ENCODE measurements around the gene NPEPPS.

Gene NPEPPS

DNA sequence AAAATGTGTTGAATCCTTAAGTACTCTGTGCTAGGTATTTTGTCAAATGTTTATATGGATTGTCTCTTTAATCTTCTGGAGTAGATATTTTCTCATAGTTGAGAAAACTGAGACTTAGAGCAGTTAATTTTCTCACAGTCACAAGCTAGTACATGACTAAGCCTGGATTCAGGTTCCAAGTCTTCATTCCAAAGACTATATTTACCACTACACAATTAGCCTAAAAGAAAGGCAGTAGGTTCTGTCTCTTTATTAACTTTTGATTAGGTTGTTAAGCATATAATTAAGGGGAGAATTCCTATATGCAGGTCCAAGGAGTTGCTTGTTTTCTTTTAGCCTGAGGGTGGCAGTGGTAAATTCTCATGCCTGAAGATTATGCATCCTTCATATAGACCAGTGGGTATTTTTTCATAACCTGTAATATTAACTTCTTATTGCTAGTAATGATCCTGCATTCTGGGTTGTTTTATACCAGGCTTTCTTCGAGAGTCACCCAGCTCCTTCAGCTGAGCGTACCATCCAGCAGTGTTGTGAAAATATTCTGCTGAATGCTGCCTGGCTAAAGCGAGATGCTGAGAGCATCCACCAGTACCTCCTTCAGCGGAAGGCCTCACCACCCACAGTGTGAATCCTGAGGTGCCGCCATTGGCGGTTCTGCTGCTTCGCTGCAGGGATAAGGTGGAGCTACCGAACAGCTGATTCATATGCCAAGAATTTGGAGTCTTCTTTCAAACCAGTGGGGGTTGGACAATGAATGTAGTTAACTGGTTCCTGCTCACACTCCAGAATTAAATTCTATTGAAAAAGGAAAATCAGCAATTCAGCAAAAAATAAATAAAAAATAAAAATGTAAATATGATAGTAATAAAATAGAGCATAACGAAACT lies 90.6 kb downstream of the NPEPPS start (continued):
- TF ChIP-seq, protein P1, sequence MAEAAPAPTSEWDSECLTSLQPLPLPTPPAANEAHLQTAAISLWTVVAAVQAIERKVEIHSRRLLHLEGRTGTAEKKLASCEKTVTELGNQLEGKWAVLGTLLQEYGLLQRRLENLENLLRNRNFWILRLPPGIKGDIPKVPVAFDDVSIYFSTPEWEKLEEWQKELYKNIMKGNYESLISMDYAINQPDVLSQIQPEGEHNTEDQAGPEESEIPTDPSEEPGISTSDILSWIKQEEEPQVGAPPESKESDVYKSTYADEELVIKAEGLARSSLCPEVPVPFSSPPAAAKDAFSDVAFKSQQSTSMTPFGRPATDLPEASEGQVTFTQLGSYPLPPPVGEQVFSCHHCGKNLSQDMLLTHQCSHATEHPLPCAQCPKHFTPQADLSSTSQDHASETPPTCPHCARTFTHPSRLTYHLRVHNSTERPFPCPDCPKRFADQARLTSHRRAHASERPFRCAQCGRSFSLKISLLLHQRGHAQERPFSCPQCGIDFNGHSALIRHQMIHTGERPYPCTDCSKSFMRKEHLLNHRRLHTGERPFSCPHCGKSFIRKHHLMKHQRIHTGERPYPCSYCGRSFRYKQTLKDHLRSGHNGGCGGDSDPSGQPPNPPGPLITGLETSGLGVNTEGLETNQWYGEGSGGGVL (tag by site-specific recombination; IDR thresholded peaks at IDR 0.05) = no peak
- no peak for TF ChIP-seq KLF10 (tag by site-specific recombination; IDR thresholded peaks at IDR 0.05)
- TF ChIP-seq ZBTB7A (tag by site-specific recombination; IDR thresholded peaks at IDR 0.05; ENCODE audit: low read depth) = no peak
- peak; percentile 44; the same call in 1 of the 2 replicates for TF ChIP-seq ZNF394 (tag by site-specific recombination; IDR thresholded peaks at IDR 0.05; ENCODE audit: borderline replicate concordance)
- no peak for TF ChIP-seq PRDM1 (tag by site-specific recombination; IDR thresholded peaks at IDR 0.05)
- TF ChIP-seq ZNF157 (tag by site-specific recombination; IDR thresholded peaks at IDR 0.05) = no peak
- TF ChIP-seq, protein P2, sequence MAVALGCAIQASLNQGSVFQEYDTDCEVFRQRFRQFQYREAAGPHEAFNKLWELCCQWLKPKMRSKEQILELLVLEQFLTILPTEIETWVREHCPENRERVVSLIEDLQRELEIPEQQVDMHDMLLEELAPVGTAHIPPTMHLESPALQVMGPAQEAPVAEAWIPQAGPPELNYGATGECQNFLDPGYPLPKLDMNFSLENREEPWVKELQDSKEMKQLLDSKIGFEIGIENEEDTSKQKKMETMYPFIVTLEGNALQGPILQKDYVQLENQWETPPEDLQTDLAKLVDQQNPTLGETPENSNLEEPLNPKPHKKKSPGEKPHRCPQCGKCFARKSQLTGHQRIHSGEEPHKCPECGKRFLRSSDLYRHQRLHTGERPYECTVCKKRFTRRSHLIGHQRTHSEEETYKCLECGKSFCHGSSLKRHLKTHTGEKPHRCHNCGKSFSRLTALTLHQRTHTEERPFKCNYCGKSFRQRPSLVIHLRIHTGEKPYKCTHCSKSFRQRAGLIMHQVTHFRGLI (tag by site-specific recombination; IDR thresholded peaks at IDR 0.05) = no peak
- TF ChIP-seq ZNF670 (tag by site-specific recombination; IDR thresholded peaks at IDR 0.05; ENCODE audit: low read depth) = no peak
- TF ChIP-seq ZNF114 (tag by site-specific recombination; IDR thresholded peaks at IDR 0.05) = no peak
- TF ChIP-seq, protein P3, sequence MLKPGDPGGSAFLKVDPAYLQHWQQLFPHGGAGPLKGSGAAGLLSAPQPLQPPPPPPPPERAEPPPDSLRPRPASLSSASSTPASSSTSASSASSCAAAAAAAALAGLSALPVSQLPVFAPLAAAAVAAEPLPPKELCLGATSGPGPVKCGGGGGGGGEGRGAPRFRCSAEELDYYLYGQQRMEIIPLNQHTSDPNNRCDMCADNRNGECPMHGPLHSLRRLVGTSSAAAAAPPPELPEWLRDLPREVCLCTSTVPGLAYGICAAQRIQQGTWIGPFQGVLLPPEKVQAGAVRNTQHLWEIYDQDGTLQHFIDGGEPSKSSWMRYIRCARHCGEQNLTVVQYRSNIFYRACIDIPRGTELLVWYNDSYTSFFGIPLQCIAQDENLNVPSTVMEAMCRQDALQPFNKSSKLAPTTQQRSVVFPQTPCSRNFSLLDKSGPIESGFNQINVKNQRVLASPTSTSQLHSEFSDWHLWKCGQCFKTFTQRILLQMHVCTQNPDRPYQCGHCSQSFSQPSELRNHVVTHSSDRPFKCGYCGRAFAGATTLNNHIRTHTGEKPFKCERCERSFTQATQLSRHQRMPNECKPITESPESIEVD (tag by site-specific recombination; IDR thresholded peaks at IDR 0.05) = 0 out of 2 replicates have a peak, but pooled peaks have one; percentile 10
- TF ChIP-seq ZIC2 (tag by site-specific recombination; IDR thresholded peaks at IDR 0.05) = peak; percentile 58
- TF ChIP-seq ZNF433 (tag by site-specific recombination; IDR thresholded peaks at IDR 0.05; ENCODE audit: low read depth) = no peak
- TF ChIP-seq OSR2 (tag by site-specific recombination; IDR thresholded peaks at IDR 0.05) = 0 out of 2 replicates have a peak, but pooled peaks have one; percentile 11
- no peak for TF ChIP-seq ZNF155 (tag by site-specific recombination; IDR thresholded peaks at IDR 0.05)
- no peak for TF ChIP-seq ZNF324 (tag by site-specific recombination; IDR thresholded peaks at IDR 0.05)
- peak; percentile 86 for TF ChIP-seq SP7 (tag by site-specific recombination; IDR thresholded peaks at IDR 0.05)
- TF ChIP-seq GLI4 (tag by site-specific recombination; IDR thresholded peaks at IDR 0.05) = no peak
- TF ChIP-seq ZNF600 (tag by site-specific recombination; IDR thresholded peaks at IDR 0.05) = peak; percentile 32; the same call in 1 of the 2 replicates
- TF ChIP-seq ZNF76 (tag by site-specific recombination; IDR thresholded peaks at IDR 0.05; ENCODE audit: borderline replicate concordance, low read depth) = no peak
- TF ChIP-seq YY1 (tag by site-specific recombination; IDR thresholded peaks at IDR 0.05) = no peak
- peak; percentile 79 for TF ChIP-seq ZBTB17 (tag by site-specific recombination; IDR thresholded peaks at IDR 0.05)
- TF ChIP-seq GLIS1 (tag by site-specific recombination; IDR thresholded peaks at IDR 0.05) = peak; percentile 65
- TF ChIP-seq ZBTB48 (tag by site-specific recombination; IDR thresholded peaks at IDR 0.05) = no peak
- TF ChIP-seq ZNF391 (tag by site-specific recombination; IDR thresholded peaks at IDR 0.05; ENCODE audit: borderline replicate concordance, low read depth) = no peak

Measured in HEK293 (cell line).